GM19240 (cell line): ENCODE results near the gene CDK13.
"Not testable (repeated sequence)": the region's sequence is repeated elsewhere in the genome, so short reads cannot be mapped to it uniquely, and the experiment has no call there.

Experiments used
- DNase-seq: peaks from one replicate; pipeline ENCODE4 v3.0.0; 2011; ENCODE audit warnings: low spot score; ENCODE audit not compliant: insufficient read length

CDK13 gene

DNA sequence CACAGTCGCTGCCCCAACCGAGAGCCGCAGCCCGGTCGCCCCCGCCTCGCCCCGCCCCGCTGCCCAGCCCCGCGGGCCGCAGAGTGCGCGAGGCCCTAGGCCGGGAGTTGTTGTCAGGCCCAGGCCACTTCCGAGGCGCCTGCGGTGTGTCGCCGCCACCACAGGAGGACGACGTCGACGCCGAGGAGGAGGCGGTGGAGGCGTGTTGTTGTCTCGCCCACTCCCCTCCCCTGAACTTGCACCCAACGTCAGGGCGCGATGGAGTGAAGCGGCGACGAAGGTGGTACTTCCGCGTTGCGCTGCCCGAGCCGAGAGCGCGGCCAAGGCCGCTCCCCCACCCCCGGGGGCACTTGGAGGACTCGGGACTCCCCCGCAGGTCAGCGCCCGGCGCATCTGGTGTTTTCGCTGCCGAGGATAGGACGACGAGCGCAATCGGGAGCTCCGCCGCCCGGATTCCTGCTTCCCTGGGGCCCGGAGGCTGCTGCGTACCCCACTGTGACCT, at the start of gene CDK13:
CDK13 (plus strand) TSS at position 286 of the 502 bp plus-strand sequence. CDS start 386 bp downstream, outside the sequence.
- peak; percentile 34 for DNase-seq

DNA sequence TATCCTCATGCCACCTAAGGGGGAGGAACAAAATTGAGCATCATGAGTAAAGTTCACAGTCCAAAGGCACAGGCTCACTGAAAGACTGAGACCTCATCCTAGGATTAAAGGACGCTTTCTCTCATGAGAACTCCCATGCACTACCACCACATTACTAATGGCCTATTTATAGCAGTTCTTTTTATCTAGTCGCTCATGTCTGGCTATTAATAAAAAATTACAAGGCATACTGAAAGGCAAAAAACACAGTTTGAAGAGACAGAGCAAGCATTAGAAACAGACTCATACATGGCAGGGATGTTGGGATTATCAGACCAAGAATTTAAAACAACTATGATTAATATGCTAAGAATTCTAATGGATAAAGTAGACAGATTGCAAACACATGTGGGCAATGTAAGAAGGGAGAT, 46.0 kb upstream of the CDK13 start:
- DNase-seq = no peak

DNA sequence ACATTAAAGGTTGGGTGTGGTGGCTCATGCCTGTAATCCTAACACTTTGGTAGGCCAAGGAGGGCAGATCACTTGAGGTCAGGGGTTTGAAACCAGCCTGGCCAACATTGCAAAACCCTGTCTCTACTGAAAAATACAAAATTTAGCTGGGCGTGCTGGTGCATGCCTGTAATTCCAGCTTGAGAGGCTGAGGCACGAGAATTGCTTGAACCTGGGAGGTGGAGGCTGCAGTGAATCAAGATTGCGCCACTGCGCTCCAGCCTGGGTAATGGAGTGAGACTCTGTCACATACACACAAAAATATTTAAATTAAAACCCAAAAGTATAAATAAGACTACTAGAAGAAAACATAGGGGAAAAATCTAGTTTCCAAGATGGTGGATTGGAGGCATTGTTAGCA, 41.9 kb upstream of the CDK13 start:
- DNase-seq = no peak

DNA sequence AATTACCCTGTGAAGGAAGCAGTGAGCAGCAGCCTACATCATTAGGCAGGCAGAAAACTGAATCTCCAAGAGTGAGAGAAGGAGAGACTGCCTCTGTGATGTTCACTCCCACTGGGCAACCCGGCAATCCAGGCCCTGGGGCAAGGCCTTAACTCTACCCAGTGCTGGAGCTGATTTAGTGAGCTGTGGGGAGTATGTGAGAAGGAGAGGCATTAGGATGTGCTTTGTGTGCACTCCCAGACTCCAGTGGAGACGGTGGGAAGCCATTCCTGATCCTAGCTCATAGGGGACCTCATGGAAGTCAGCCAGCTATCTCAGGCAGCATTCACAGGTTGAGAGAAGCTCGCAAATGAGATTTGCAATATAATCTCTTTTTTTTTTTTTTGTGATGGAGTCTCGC, 41.1 kb upstream of the CDK13 start:
- DNase-seq = no peak

DNA sequence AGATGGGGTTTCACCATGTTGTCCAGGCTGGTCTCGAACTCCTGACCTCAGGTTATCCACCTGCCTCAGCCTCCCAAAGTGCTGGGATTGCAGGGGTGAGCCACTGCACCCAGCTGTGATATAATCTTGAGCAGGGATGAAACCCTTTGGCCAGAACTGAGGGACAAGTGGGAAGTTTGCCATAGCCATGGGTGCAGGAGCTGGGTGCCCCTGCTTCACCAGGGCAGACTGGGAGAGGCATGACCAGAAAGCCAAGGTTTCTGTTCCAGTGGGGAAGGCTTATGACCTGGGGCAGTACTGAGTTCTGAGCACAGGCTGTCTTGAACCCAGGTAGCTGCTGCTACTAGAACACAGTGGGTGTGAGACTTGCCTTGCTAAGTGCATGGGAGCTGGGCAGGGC, 40.5 kb upstream of the CDK13 start:
- no peak for DNase-seq

DNA sequence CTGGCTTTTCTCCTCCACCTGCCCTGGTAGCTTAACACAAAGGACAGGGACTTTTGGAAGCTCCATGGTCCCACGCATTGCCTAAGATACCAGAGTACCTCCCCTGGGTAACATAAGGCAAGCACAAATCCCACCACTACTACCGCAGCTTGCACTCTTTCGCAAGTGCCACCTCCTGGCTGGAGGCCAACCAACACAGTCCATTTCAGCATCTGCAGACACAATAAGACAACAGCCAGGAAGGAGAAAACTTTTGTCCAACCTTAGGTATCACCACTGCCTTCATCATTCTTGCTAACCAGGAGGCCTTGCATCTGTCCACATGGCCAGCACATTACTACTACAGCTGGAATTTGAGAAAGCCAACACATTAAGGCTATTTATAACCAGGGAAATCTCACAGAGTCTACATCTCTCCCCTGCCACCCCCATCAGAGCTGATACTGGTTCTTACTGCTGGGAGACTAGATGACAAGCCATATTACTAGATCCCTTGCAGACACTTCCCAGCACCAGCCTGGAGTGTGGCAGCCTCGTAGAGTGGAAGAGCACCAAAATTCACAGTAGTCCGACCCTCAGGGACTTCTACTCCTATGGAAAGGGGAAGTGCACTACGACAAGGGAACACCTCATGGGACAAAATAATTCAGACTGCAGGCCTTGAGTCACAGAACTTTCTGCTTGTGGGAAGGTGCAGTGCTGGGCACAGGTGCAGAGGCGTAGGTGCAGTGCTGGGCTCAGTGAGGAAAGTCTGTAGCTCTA, 39.8 kb upstream of the CDK13 start:
- DNase-seq = no peak

DNA sequence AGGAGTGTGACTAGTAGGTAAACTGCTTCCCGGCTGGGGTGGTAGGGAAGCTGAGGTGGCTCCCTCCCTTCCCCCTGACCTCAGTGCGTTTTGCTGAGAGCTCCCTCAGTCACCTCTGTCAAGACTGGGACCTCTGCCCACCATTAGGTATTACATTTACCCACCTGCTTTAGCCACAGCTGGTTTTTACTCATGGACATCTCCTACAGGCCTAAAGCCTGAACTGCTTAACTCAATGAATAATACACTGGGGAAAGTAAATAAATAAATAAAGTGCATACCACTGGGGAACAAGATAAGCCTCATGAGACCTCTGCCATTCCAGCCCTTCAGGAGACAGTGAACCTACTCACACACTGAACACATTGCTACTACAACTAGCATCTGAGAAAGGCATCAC, 38.9 kb upstream of the CDK13 start:
- DNase-seq = no peak

DNA sequence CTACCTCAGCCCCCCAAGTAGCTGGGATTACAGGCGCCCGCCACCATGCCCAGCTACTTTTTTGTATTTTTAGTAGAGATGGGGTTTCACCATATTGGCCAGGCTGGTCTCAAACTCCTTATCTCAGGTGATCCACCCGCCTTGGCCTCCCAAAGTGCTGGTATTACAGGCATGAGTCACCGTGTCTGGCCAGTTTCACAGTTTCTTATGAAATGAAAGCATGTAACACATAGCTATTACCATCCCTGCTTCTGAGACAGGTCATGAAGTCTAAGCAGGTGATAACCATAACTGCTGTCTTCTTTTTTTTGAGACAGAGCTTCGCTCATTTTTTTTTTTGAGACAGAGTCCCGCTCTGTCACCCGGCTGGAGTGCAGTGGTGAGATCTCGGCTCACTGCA, 34.2 kb upstream of the CDK13 start:
- not testable (repeated sequence) for DNase-seq

DNA sequence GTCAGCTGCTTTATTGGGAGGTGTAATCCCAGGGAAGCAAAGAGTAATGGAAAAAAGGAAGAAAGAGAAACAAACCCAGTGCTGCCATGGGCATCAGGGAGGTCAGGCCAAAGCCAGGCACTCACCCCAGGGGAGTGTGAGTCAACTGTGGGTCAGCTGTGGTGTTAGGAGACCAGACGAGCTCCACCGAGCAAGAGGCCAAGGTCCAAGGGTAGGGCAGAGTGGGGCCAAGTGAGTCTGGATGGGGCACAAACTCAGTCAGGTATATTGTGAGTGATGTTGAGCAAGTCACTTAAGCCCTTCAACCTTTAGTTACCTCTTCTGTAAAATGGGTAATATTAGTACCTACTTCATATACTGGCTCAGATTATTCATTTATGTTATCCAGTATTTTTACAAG, 30.4 kb upstream of the CDK13 start:
- no peak for DNase-seq

DNA sequence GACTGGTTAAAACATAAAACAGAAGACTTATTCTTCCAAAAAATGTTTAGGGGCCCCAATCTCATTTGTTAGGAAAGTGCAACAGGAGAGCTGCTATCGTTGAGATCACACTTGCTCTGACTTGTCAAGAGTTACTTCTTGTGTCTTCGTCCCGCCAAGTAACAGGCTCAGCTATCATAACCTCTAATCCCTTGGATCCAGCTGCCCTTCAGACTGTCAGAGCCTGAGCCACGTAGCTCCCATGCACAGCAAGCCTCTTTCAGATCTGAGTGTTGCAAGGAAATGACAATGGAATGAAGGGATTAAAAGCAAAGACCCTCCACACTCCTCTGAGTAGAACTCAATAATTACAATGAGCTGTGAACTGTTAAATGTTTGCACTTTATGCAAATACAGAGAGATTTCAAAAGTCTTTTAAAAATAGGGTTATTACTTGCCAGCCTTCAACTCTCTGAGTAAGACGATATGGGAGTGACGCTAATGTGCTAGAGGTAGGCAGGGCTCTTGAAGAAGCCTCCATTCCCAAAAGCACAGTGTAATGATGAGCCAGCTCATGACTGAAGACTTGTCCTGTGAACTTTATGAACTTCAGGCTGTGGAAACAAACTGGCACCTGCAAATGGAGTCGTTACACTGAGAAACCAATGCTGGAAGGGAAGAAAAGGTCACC, 28.4 kb upstream of the CDK13 start:
- DNase-seq = no peak

DNA sequence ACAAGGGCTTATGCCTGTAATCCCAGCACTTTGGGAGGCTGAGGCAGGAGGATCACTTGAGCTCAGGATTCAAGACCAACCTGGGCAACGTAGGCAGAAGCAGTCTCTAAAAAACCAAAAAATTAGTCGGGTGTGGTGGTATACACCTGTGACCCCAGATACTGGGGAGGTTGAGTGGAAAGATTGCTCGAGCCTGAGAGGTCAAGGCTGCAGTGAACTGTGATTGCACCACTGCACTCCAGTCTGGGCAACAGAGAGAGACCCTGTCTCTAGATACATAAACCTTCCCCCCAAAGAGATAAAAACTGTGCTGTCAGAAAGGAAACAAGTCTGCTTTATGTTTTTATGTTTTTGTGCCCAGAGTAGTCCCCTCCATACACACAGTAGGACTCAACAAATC, 27.5 kb upstream of the CDK13 start:
- no peak for DNase-seq

DNA sequence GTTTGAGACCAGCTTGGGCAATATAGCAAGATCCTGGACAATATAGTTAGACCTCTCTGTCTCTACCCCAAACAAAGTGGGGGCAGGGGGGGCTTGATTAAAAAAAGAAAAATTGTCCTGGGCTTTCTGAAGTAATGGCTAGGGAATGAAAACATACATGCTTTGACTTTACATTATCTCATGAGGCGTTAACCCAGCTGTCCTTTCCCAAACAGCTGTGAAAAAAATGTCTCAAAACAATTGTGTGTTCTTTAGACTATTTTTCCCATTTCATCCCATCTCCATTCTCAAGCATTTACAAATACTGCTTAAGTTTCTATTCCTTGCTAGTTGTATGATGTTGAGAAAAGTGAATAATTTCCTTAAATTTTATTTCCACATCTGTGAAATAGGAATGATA, 27.0 kb upstream of the CDK13 start:
- DNase-seq = no peak

DNA sequence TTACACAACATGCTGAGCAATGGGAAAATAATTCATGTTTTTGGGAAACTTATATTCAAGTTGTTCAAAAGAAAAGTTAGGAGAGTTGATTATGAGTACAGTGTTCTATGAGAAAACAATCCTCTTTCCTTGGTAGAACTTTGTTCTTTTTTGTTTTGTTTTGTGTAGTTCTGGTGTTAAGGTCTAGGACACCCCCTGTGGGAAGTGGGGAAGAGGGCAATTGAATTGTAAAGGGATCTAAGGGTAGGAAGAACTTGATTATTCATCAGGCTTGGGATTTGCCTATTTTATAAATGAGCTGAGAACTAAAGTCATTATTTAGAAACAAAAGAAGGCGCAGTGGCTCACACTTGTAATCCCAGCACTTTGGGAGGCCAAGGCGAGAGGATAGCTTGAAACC, 25.9 kb upstream of the CDK13 start:
- DNase-seq = no peak

DNA sequence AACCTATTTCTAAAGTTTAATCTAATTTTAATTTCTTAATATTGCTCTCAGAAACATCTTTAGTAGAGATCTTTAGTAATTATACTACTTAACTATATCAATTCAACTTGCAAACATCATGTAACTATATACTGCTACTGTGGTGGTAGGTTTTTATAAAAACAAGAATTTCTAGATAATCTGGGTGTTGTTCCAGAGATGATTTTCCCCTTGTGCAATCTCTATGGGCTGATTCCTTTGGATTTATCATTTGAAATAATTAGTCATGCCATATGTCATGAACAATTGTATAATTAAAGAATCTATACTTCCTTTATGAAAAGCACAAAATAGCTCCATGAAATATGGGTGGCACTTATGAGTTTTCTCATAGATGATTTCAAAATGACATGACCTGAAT, 23.9 kb upstream of the CDK13 start:
- no peak for DNase-seq

DNA sequence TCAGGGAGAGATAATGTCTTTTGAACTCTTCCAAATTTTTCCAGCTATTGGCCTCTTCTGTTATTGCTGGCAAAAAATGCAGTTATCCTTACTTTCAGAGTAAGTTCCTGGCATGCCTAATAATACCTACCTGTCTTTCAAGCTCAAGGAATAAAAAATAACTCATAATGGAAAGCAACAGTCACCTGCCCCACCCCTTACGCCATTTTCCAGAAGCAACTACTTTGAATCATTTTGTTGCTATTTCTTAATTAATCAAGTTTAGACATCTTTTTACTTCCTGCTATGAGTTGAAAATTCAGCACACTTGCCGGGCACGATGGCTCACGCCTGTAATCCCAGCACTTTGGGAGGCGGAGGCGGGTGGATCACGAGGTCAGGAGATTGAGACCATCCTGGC, 23.0 kb upstream of the CDK13 start:
- no peak for DNase-seq

DNA sequence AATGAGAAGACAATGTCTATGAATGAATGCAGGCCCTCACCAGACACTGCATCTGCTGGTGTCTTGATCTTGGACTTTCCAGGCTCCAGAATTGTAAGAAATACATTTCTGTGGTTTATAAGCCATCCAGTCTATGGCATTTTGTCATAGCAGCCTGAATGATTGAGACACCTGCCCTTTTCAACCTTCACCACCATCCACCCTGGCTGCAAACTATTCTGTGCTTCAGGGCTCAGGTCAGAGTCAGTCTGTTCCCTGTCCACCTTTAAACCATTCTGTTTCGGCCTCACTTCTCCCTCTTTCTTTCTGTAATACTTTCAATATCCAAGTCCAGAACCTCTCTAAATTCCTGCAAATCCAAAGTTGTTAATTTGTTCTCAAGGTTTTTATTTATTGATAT, 15.9 kb upstream of the CDK13 start:
- no peak for DNase-seq

DNA sequence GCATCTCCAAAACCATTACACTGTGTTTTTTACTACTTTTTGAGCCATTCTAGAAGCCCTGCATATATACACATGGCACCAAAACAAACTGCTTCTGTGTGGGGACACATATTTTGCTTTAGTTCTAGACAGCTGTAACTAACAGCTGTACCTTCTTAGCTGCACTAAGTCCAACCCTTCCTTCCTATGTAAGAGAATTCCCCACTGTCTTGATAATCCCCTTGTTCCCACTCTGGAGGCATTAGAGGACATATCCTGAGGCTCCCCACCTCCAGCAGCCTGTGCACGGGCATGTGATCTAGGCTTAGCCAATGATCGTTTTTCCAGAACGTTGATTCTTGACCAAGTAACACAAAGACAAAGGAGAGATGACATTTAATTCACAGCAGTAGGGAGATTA, 13.3 kb upstream of the CDK13 start:
- no peak for DNase-seq

DNA sequence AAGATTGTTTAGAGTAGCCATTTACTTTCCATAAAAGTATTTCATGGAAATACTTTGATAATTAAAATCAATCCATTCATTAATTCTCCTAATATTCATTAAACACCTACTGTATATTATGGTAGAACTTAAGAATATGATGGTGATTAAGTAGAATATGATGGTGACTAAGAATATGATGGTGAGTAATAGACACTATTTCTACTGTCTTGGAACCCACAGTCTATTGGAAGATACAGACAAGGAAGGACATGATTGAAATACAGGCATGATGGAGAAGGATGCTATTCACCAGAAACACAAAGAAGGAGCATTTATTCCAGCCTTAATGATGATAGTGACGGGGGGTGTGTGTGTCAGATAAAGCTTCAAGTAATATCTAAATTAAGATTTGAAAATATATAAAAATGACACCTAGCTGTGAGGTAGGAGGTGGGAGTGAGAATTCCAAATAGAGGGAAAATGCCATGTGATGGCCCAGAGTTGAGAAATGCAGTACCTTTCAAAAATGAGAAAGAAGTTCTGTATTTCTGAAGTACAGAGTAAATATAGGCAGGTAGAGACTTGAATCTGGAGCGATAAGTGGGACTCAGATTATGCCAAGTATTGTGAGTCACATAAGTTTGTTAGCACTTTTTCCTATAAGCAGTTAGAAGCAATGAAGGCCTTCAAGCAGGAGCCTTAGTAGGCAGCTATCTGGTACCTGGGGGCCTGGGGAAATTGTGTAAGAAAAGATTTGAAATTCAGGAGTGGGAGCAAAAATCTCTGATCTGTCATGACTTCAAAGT, 12.5 kb upstream of the CDK13 start:
- no peak for DNase-seq

DNA sequence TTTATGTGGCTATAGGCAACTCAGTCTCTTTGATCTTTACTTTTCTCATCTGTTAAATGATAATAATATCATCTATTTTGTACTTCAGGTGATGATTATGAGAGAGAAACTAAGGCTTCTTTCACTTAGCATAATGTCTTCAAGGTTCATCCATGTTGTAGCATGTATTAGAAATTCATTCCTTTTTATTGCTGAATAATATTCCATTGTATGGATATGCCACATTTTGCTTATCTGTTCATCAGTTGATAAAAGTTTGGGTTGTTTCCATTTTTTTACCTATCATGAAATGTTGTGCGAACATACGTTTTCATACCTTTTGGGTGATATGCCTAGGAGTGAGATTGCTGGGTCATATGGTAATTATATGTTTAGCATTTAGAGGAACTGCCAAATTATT, 7.2 kb upstream of the CDK13 start:
- DNase-seq = no peak

DNA sequence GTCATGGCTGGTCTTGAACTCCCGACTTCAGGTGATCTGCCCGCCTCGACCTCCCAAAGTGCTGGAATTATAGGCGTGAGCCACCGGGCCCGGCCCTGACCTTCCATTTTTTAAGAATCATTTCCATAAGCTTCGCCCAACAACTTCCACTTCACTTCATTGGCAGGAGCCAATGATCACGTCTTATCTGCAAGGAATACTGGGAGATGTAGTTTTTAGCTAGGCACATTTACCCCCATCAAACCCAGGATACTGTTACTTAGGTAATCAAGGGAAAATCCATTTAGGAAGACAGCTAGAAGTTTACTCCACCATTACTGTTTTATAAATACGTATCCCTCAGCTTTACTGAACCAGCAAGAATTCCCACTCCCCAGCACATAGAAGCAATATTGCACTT, 3.4 kb upstream of the CDK13 start:
- no peak for DNase-seq

DNA sequence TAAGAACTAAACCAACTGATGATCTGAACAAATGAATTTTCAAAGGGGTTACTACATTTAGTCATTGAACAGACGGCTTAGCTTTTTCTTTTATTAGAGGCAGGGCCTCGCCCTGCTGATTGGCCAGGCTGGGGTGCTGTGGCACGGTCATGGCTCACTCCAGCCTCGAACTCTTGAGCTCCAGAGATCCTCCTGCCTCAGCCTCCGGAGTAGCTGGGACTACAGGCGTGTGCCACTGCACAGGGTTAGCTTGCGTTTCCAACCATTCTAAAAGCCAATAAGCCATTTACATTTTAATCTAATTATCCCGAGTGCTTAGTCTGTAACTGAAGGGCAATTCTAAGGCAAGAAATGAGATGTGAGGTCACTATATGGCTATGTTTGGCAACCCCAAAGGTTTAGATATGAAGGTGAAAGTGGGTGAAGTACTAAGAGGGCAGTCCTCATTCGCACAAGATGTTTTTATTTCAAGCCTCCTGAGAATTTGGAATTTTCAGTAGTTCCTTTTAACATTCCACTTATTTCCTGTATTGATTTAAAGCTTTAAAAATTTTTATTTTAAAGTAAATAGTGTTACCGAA, 1.6 kb upstream of the CDK13 start:
- DNase-seq = no peak
